Measurements from ENCODE around the gene SCAMP4.

DNA sequence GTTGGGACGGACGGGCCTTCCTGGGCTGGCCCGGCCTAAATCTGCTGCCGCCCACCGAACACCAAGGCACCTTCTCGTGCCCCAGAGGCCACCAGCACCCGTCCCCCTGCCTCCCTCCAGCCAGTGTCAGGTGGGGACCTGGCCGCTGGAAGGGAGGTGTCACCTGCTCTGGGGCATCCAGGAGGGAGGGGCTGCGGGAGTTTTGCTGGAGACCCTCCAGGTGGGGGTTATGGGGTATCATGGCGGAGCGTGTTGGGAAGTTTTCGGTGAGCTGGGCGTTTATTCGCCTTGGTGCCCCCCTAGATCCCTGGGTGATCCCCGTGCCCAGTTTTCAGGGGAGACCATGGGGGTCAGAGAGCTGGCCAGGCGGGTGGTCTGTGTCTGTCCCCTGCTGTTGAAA lies 45.4 kb downstream of the SCAMP4 start:
- TF ChIP-seq, protein P1, sequence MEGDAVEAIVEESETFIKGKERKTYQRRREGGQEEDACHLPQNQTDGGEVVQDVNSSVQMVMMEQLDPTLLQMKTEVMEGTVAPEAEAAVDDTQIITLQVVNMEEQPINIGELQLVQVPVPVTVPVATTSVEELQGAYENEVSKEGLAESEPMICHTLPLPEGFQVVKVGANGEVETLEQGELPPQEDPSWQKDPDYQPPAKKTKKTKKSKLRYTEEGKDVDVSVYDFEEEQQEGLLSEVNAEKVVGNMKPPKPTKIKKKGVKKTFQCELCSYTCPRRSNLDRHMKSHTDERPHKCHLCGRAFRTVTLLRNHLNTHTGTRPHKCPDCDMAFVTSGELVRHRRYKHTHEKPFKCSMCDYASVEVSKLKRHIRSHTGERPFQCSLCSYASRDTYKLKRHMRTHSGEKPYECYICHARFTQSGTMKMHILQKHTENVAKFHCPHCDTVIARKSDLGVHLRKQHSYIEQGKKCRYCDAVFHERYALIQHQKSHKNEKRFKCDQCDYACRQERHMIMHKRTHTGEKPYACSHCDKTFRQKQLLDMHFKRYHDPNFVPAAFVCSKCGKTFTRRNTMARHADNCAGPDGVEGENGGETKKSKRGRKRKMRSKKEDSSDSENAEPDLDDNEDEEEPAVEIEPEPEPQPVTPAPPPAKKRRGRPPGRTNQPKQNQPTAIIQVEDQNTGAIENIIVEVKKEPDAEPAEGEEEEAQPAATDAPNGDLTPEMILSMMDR (conservative IDR thresholded peaks at IDR 0.05), result no peak
- no peak for TF ChIP-seq EZH2 (IDR thresholded peaks at IDR 0.05; ENCODE audit: low read depth)
